Colon (tissue), 2 donors: ENCODE data around the gene SPEM3.

Experiments used
- FAIRE-seq: peaks from 2 replicates; lab custom pipeline; 2012; peaks lifted over from hg19 to GRCh38; lab: Jason Lieb, UNC
- donor health status: control.
- donor health status: control.

Gene SPEM3

DNA sequence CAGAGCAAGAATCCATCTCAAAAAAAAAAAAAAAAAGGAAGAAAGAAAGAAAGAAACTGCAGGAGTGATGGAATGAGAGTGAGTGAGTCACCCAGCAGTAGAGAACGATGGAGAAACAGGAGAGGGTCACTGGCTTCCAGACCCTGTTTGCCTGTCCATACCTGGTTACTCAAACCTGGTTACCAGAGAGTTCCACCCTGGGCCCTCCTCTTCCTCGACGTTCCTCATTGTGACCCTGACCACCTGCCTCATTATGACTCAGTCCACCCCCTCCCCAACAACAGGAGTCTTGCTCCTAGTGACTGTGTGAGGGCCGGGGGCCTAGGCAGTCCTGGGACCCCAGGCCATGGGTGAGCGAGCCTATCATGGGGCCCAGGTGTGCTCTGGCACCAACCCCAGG is at the start of gene SPEM3:
Gene SPEM3, plus strand, starts transcription at position 301 of the 400 bp plus-strand sequence. Its CDS starts 46 bp downstream, at position 347.
- no peak for FAIRE-seq

DNA sequence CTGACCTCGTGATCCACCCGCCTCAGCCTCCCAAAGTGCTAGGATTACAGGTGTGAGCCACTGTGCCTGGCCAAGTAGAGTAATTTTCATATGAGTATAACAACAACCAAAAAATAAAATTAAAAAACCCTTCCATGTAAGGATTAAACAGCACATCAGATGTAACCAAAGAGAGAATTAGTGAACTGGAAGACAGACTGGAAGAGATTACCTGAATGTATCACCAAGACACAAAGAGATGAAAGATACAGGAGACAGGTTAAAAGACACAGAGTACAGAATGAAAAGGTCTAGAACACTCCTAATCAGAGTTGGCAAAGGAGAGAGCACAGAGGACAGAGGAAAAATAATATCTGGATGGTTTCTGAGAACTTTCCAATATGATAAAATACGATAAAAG is 49.5 kb upstream of the SPEM3 start:
- no peak for FAIRE-seq

DNA sequence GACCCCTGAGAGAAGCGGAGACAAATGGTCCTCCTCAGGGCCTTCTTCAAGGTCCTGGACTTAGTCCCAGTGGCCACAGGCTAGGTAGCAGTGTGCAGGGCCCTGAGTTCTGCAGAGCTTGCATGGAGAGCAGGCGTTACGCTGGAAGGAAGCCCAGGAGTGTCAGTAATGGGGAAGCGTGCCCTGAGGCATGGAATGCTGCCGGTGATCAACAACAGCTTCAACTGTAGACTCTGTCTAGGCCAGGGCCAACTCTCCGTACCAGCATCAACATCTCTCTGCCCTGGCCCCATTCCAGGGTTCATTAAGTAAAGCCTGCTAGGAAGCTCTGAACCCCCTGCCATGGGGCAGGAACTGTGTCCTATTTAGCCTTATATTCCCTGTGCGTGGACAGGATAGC is 48.3 kb upstream of the SPEM3 start:
- FAIRE-seq, result no peak

DNA sequence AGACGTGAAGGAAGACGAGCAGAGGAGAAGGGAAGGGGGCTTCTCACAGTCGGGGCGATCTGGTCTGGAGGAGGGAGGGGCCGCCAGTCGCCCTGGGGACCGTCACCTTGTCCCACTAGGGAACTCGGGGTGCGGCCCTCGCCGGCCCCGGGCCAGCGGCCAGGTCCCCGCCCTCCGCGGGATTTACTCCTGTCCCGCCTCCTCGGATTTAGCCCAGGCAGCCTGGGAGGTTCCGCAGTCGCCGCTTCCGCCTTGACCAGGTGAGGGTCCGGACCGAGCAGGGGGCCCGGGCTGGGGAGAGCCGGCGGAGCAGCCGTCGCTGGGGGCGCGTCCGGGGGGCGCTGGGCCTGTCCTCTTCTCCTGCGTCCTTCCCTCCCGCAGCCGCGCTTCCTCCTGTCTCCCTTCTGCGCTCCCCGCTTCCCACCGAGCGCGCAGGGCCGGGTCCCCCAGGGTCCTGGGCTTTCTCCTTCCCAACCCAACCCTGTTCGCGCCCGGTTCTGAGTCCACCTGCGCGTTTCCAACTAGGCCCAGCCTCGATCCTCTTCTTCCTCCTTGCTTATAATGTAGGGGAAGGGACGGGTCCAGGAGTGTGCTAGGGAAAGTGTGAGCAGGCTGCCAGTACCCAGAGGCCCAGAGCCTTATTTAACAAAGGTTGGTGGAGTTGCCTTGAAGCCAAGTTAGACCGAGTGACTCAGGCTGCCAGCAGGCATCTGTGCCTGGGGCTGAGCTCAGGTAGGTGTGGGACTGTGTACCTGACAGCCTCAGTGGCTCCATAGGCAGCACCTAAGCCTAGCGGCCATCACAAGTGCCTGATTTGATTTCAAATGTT is 47.6 kb upstream of the SPEM3 start, which contains the start of gene TNK1:
Gene TNK1, plus strand, starts transcription at position 235 of the 829 bp plus-strand sequence. CDS start 1,838 bp downstream, outside the sequence.
- FAIRE-seq, result no peak

DNA sequence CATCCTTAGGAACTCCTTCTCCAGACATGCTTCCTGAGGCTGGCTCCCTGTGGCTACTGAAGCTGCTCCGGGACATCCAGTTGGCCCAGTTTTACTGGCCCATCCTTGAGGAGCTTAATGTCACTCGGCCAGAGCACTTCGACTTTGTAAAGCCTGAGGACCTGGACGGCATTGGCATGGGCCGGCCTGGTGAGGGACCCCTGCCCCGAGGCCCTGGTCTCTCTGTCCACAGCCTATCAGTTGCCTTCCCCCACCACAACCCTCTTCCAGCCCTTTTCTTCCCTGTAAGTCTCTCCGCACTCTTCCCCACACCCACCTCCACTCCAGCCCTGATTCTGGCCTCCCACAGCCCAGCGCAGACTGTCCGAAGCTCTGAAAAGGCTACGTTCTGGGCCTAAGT is 45.8 kb upstream of the SPEM3 start:
- FAIRE-seq, result no peak

DNA sequence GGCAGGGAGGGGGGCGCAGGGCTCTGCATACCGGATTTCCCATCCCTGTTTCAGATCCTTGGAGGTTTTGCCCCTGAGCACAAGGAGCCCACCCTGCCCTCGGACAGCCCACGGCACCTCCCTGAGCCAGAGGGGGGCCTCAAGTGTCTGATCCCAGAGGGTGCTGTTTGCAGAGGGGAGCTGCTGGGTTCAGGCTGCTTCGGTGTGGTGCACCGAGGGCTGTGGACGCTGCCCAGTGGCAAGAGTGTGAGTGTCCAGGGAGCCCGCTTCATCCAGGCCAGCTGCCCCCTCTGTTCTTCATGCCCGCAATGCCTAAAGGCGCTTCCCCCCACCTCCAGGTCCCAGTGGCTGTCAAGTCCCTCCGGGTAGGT is 45.3 kb upstream of the SPEM3 start:
- no peak for FAIRE-seq

DNA sequence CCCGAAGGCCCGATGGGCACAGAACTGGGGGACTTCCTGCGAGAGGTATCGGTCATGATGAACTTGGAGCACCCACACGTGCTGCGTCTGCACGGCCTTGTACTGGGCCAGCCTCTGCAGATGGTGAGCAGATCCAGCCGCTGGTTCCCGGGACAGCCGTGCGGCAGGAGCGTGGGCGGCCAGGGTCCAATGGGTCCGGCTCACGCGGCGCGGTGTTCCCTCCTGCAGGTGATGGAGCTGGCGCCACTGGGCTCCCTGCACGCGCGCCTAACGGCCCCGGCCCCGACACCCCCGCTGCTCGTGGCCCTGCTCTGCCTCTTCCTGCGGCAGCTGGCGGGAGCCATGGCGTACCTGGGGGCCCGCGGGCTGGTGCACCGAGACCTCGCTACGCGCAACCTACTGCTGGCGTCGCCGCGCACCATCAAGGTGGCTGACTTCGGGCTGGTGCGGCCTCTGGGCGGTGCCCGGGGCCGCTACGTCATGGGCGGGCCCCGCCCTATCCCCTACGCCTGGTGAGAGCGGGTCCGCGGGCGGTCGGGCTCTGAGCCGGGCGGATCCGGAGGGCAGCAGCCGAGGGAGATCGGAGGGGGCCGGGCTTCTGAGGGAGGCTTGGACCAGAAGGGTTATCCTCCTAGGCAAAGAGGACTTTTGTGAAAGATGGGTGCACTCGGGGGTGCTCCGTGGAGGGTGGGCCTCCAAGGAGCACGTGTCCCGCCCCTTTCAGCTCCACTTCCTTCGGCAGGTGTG is 44.7 kb upstream of the SPEM3 start:
- no peak for FAIRE-seq

DNA sequence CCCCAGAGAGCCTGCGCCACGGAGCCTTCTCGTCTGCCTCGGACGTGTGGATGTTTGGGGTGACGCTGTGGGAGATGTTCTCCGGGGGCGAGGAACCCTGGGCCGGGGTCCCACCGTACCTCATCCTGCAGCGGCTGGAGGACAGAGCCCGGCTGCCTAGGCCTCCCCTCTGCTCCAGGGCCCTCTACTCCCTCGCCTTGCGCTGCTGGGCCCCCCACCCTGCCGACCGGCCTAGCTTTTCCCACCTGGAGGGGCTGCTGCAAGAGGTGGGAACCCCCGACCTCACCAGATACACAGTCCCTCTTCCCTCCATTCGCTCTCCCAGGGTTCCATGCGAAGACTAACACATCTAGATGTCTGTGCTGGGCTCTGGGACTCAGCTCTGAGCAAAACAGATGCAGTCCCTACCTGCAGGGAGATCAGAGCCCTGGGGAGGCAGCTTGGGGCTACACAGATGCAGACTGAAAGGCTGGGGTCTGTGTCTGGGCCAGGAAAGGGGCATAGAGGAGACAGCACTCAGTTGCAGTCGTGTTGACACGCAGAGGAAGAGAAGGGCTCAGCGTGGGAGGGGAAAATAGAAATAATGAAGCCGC is 44.1 kb upstream of the SPEM3 start:
- no peak for FAIRE-seq

DNA sequence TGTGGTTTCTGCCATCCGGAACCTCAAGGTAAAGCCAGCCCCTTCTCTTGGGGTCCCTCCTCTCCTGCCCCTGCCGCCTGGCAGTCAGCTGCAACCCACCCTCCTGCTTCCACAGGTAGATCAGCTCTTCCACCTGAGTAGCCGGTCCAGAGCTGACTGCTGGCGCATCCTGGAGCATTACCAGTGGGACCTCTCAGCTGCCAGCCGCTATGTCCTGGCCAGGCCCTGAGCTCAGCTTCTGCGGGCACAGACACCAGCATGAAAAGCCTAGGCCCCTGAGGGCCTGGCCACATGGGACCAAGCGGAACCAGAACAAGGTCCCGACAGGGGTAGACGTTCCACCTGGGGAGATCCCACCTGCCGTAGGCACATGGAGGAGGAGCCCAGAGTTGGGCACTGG is 39.8 kb upstream of the SPEM3 start:
- FAIRE-seq, result no peak

DNA sequence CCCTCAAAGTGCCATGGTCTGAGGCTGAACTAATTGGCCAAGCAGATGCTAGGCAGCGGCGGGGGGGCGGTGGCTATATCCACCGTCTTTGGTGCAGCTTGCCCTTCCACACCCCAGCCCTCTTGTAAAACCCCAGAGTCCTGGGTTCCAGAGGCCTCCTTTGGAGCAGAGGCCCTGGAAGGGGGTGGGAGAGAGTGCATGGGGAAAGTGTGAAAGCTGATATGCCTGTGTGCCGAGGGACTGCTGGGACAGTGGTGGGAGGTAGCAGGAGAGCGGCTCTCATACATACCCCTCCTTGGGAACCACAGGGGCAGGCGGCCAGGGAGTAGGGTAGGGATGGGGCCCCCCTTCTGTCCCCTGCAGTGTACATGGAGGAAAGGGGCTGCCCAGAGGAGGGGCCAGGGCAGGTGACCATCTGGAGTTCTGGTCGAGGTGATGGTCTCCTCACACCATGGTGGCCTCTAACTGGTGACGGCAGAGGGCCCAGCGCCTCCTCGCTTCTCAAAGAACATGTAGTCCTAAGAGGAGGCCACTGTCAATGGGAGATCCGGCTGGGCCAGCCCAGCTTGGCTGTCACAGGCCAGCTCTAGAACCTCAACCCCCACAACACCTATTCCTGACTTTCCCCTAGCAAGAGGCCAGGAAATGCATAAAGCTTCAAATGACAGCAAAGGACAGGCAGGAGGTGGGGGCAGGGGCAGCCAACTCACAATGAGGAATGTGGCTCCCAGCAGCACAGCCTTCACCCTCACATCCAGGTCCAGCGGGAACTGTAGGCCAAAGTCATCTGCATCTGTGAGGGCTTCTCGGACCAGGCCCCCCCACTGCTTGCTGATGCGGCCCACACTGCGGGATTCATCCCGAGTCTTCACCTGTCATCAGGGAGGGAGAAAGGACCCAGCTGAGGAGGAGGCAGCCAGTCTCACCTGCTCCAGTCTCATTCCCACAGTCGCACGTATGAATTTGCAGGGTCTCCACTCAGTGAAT is 38.4 kb upstream of the SPEM3 start:
- no peak for FAIRE-seq

DNA sequence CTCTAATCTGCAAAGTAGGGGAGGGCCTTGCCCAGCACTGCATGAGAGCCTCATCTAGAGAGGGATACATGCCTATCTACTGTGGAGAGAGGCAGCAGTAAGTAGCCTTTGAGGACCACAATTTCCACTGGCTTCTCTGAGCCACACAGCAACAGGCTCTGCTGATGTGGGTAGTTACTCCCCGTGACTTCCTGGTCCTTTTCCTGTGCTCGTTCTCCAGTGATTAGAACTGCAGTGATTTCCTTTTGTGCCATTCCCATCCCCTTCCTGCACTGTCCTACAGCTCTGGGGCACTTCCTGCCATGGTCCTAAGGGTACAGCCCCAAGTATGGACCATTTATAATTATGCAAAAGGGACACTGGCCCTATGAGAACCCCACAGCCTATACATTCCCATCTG is 37.4 kb upstream of the SPEM3 start:
- FAIRE-seq, result no peak

DNA sequence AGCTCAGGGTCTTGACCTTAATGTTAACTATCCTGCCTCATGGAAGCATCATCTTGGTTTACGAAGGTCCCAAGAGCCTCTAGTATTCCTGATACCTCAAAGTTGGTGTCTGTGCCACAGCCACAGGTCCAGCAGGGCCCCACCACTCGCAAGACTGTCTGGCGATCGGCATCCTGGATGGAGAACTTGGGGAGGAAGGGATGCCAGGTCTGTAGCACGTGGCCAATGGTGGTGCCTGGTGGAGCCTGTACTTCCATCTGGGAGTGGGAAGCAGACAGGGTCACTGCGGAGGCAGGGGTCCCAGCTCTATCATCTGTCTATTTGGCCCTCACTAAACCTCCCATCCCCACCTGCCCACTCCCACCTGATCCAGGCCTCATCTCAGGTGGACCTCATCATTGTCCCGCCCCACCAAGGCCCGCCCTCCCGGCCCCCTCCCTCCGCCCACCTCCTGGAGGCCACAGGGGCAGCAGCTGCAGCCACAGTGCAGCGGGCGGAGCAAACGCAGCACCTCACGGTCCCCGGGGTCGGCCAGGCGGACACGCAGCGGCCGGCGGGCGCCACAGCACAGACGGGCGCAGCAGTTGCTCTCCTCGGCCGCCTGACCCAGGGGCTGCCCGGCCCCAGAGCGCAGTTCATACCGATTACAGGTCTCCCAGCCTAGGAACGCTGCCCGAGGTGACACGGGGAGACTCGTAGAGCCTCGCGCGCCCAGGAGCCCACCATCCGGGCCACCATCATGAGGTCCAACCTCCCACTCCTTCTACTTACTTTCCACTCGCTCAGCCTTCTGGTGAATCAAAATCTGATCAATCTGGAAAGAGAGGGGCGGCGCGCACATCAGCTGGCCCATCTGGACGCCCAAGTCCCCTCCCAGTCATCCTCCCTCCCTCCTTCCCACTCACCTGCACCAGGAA is 35.7 kb upstream of the SPEM3 start:
- no peak for FAIRE-seq

DNA sequence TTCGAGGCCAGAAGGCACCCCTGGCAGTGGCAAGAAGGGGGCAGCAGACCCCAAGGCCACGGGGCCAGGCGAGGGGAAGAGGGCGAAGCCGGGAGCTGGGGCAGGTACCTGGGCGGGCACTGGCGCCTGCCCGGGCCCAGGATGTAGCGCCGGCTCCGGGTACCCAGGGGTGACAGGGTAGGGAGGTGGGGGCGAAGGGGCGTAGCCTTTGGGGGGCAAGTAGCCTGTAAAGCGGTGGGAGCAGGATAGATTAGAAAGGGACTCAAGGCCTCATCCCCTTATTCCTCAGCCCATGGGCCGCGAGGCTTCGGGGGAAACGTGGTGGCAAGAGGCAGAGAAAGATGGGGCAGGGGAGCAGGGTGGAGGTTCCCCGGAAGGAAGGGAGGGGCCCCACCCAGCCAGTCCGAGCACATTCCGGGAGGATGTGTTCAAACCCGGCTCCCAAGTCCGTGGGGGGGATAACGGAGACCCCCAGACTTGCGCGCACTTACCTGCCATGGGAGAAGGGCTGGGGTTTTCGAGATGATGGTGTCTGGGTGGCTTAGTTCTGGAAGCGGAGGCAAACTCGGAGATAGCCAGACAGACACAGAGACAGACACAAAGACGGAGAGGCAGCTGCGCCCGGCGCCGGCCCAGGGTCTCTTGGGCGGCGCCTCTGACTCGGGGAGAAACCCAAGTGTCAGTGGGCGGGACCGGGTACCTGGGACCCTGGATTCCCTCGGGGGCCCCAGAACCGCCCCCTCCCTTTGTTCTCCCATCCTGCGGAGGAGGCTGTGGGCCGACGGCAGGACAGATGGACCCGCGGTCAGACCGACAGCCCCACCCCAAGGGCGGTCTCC is 34.8 kb upstream of the SPEM3 start:
- no peak for FAIRE-seq

DNA sequence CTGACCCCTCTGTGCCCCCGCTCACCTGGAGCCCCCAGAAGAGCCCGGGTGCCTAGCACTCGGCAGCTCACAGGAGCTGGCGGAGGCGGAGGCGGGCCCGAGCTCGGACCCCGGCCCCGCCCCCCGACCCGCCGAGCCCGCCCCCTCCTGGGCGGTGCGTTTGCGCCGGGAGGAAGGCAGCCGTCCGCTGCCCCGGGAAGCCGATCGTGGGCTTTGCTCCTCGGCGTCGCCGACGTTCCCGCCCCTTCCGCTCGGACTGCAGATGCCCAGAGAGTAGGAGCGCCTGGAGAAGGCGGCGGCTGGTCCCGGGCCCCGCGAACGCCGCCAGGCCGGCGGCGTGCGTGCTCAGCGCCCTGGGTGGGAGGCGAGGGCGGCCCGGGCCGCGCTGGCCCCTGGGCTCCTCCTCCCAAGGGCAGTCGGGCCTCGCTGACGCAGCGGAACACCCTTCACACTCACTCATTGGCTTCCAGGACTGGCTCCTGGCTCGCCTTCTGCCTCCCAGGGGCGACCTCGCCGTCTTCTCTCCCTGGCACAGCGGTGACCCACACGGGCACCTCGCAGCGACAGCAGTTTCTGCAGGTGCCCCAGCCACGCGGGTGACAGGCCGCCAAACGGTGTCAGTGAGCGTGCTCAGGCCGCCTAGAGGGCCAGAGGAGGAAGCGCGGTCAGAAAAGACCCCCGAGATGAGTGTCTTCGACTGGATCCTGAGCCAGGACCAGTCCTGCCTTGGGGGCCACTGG is 34.0 kb upstream of the SPEM3 start, which contains the start of gene PLSCR3:
Gene PLSCR3, minus strand, starts transcription at position 74 of the 740 bp plus-strand sequence. CDS start 415 bp downstream, outside the sequence.
- FAIRE-seq, result no peak

DNA sequence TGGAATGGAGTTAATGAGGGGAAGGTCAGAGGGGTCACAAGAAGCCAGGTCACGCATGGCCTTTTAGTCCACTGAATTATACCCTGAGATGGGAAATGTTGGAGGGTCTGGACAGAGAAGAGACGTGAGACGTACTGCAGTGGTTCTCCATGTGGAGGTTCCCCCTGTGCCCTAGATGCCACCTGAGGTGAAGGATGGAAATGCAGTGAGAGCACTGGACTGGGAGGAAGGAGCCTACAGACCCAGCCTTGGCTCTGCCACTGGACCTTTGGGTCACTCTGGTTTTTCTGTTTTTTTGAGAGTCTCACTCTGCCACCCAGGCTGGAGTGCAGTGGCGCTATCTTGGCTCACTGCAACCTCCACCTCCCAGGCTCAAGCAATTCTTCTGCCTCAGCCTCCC is 32.5 kb upstream of the SPEM3 start:
- no peak for FAIRE-seq

DNA sequence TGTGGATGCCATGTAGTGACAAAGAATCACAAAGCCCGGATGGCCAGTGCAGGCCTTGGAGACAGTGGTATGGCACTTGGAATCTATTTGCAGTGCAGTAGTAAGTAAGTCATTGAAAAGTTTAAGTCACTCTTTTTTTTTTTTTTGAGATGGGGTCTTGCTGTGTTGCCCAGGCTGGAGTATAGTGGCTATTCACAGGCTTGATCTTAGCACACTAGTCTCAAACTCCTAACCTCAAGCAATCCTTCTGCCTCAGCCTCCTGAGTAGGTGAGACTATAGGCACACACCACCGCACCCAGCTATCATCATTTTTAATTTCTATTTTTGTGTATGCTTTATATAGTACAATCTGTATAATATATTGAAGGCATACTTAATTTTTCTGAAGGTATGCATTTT is 30.0 kb upstream of the SPEM3 start:
- no peak for FAIRE-seq

DNA sequence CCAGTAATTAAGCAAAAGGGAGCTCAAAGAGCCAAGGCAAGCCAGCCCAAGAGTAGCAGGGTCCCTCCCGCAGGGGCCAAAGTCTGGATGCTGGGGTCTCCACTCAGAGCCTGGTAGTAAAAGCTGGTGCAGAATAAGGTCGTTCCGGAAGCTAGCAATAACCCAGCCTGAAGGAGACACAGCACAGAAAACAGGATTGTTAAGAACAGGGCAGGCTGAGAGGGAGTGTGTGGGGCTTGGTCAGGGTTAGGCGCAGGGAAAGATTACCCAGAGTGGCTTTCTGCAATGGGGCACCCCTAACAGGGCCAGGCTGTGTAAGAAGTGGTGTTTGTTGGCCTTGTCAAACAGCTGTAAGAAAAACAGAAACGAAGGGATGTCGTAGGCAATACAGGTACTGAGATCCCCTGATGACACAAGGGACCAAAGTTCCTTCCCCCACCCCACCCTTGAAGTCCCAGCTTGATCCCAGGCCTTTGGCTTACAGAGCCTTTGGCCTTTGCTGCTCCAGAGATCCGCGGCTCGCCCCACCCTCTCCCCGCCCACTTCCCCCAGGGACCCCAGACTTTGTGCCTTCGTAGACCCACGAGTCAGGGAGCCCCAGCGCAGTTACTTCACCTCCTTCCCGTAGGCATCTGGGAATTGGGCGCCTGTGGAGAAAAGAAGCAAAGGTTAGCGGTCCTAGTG is 25.5 kb upstream of the SPEM3 start:
- no peak for FAIRE-seq

DNA sequence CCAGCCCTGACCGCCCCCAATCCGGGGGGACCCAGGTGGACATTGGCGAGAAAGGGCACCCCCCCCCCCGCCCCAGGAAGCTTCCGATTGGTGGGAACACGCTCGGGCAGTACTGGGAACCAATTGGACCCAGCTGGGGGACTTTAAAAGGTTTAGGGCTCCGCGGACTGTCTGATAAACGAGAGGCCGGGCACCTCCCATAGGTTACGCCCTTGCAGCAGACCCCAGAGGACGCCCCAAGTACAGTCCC is 25.0 kb upstream of the SPEM3 start:
- FAIRE-seq, result no peak
